Lower leg skin (tissue), 3 donors: Measurements from ENCODE around the gene SSUH2.

Experiments
- POLR2A ChIP-seq, 2 donors: fragments of 450-650 bp; IDR thresholded peaks; one replicate each; pipeline ENCODE4 v1.6.1; 2016 to 2017; ENCODE audit warnings: antibody characterized with exemption in 2 of 2, mild to moderate bottlenecking in 1 of 2, moderate library complexity in 1 of 2
- TF ChIP-seq, protein P1 (sequence below), 3 donors: fragments of 450-650 bp; IDR thresholded peaks; one replicate each; pipeline ENCODE4 v1.5.1; 2016; ENCODE audit warnings: antibody characterized with exemption in 3 of 3, mild to moderate bottlenecking in 3 of 3, moderate library complexity in 2 of 3

DNA sequence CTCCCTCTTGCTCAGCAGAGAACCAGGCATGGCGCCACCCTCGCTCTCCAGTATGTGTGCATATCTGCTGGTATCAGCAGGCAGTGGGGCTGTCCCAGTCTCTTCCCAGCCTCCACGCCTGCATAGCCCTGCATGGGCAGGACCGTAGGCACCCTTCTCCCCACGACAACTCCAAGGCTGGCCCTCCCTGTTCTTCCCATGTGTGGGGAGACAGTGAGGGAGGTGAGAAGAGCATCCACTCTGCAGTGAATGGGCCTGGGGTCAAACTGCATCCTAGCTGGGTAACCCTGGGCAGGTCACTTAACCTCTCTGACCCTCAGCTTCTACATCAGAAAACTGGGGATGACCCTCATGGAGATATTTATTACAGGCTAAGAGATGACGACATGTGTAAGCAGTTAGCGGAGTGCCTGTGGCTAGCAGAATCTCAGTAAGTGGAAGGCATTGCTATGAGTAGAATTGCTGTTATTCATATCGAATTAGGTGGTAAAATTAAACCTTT lies 13.3 kb upstream of the SSUH2 start:
- TF ChIP-seq, protein P1, sequence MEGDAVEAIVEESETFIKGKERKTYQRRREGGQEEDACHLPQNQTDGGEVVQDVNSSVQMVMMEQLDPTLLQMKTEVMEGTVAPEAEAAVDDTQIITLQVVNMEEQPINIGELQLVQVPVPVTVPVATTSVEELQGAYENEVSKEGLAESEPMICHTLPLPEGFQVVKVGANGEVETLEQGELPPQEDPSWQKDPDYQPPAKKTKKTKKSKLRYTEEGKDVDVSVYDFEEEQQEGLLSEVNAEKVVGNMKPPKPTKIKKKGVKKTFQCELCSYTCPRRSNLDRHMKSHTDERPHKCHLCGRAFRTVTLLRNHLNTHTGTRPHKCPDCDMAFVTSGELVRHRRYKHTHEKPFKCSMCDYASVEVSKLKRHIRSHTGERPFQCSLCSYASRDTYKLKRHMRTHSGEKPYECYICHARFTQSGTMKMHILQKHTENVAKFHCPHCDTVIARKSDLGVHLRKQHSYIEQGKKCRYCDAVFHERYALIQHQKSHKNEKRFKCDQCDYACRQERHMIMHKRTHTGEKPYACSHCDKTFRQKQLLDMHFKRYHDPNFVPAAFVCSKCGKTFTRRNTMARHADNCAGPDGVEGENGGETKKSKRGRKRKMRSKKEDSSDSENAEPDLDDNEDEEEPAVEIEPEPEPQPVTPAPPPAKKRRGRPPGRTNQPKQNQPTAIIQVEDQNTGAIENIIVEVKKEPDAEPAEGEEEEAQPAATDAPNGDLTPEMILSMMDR (IDR thresholded peaks at IDR 0.05): no peak
- TF ChIP-seq POLR2A (IDR thresholded peaks at IDR 0.05): no peak
